ENCODE measurements around the gene GALNT17.
"Not testable (repeated sequence)": the region's sequence is repeated elsewhere in the genome, so short reads cannot be mapped to it uniquely, and the experiment has no call there.

Gene GALNT17

DNA sequence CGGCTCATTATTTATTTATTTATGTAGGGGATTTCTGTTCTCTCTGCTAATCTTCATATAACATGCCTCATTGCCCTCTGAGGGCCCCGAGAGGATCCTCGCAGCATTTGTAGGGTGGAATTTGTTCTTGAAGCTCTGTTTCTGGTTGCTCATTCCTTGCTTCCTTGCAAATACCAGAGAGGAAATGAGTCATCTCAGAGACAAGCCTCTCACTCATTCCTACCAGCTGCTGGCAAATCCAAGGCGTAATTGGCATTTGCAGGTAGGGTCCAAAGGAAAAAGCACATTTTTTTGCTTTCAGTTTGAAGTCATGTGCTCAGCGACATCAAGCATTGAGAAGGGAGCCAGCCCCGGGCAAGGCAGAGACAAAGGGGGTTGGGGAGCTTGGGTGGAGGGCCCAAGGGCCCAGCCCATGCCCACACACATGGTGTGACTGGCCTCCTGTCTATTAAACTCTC lies 501.6 kb downstream of the GALNT17 start:
- Histone ChIP-seq H4K8ac (ENCODE audit: low read depth, low read length) (no peak overlapping the region), H3K9me3 (ENCODE audit: insufficient read depth, low read depth, low read length) (no peaks in the 10 kb centered on the region), H3K4me2 (ENCODE audit: low read length) (peak overlapping the region; percentile 36), H3K79me2 (ENCODE audit: control insufficient read depth, insufficient read depth, low read length, poor library complexity) (no peaks in the 10 kb centered on the region), H3K4me3 (ENCODE audit: low read depth, low read length) (no peak overlapping the region), H3K14ac (ENCODE audit: low read length) (no peak overlapping the region), H3K27ac (ENCODE audit: low read depth, low read length) (peak overlapping the region; percentile 73), H3K27me3 (ENCODE audit: insufficient read depth, low read length) (no peaks in the 10 kb centered on the region), H4K12ac (ENCODE audit: low read depth, low read length) (no peak overlapping the region), H3K4me1 (ENCODE audit: control insufficient read depth in 1 of 2, insufficient read depth in 2 of 2, low read length in 2 of 2) (peaks cover 10 to 22% of the 10 kb centered on the region in 2 experiments), H3K4ac (ENCODE audit: low read depth, low read length) (no peak overlapping the region), H2BK5ac (ENCODE audit: low read depth, low read length, poor library complexity) (peak overlapping the region; percentile 36), H2AK5ac (ENCODE audit: low read length) (no peak overlapping the region), H3K23ac (ENCODE audit: low read length) (no peak overlapping the region), H3K9ac (ENCODE audit: low read length) (no peak overlapping the region), H2AFZ (ENCODE audit: insufficient read depth, low read length, poor library complexity) (no peak overlapping the region), H3K79me1 (ENCODE audit: low read length) (peaks cover 4% of the 10 kb centered on the region), H2BK120ac (ENCODE audit: insufficient read depth, low read length, poor library complexity) (peak overlapping the region; percentile 20), H3K18ac (ENCODE audit: low read length) (no peak overlapping the region), H3K36me3 (ENCODE audit: control insufficient read depth in 1 of 2, insufficient read depth in 2 of 2, low read length in 2 of 2) (no peaks in the 10 kb centered on the region), H2BK12ac (ENCODE audit: low read length) (no peak overlapping the region), H4K91ac (ENCODE audit: low read depth, low read length) (no peak overlapping the region)
- DNase-seq, result peak in 1 of 2 donors; percentile 12
- no CpG with 5 or more reads among the region's 6 CpGs for WGBS (ENCODE audit: extremely low coverage, insufficient coverage, insufficient read length)

DNA sequence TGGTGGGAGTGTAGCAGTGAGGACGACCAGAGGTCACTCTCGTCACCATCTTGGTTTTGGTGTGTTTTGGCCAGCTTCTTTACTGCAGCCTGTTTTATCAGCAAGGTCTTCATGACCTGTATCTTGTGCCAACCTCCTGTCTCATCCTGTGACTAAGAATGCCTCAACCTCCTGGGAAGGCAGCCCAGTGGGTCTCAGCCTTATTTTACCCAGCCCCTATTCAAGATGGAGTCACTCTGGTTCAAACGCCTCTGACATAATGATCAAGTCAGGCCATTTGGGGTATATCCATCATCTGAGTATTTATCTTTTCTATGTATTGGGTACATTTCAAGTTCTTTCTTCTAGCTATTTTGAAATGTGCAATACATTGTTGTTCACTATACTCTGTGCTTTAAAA lies 503.9 kb downstream of the GALNT17 start:
- H3K27ac ChIP-seq (ENCODE audit: low read depth, low read length); H2AK5ac ChIP-seq (ENCODE audit: low read length); H4K8ac ChIP-seq (ENCODE audit: low read depth, low read length); H3K9me3 ChIP-seq (ENCODE audit: insufficient read depth, low read depth, low read length); H3K4me3 ChIP-seq (ENCODE audit: low read depth, low read length); H3K23ac ChIP-seq (ENCODE audit: low read length); H2BK12ac ChIP-seq (ENCODE audit: low read length); H4K12ac ChIP-seq (ENCODE audit: low read depth, low read length); H3K9ac ChIP-seq (ENCODE audit: low read length); H3K79me1 ChIP-seq (ENCODE audit: low read length); H3K79me2 ChIP-seq (ENCODE audit: control insufficient read depth, insufficient read depth, low read length, poor library complexity); H2BK5ac ChIP-seq (ENCODE audit: low read depth, low read length, poor library complexity); H3K4me2 ChIP-seq (ENCODE audit: low read length); H2AFZ ChIP-seq (ENCODE audit: insufficient read depth, low read length, poor library complexity); H3K18ac ChIP-seq (ENCODE audit: low read length); DNase-seq; H3K14ac ChIP-seq (ENCODE audit: low read length); H3K27me3 ChIP-seq (ENCODE audit: insufficient read depth, low read length); H4K91ac ChIP-seq (ENCODE audit: low read depth, low read length); H3K36me3 ChIP-seq (ENCODE audit: control insufficient read depth in 1 of 2, insufficient read depth in 2 of 2, low read length in 2 of 2); H3K4ac ChIP-seq (ENCODE audit: low read depth, low read length); H2BK120ac ChIP-seq (ENCODE audit: insufficient read depth, low read length, poor library complexity): not testable (repeated sequence)
- no CpG with 5 or more reads among the region's 3 CpGs for WGBS (ENCODE audit: extremely low coverage, insufficient coverage, insufficient read length)
- H3K4me1 ChIP-seq (ENCODE audit: control insufficient read depth in 1 of 2, insufficient read depth in 2 of 2, low read length in 2 of 2), result peaks cover 10 to 22% of the 10 kb centered on the region in 2 experiments

DNA sequence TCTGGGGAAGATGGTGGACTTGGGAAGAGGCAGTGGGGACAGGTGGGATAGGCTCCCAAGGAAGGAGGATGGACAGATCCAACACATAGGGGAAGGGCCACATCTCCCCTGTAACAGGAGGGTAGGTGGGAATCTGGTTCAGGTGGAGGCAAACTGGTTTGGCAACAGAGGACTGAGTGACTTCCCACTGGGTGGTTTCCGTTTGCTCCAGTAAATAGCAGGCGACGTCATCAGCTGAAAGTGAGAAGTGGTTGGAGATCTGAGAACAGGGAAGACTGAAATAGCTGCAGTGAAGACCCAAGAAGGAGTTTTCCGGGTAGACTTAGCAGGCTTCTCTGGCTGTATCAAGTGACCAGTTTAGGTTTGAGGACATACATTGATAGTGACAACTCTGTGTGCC lies 504.4 kb downstream of the GALNT17 start:
- Histone ChIP-seq H3K27me3 (ENCODE audit: insufficient read depth, low read length) (no peaks in the 10 kb centered on the region), H3K4me1 (ENCODE audit: control insufficient read depth in 1 of 2, insufficient read depth in 2 of 2, low read length in 2 of 2) (peaks cover 10 to 22% of the 10 kb centered on the region in 2 experiments), H2AK5ac (ENCODE audit: low read length) (no peak overlapping the region), H3K4me2 (ENCODE audit: low read length) (peak overlapping the region; percentile 9), H4K12ac (ENCODE audit: low read depth, low read length) (no peak overlapping the region), H3K9ac (ENCODE audit: low read length) (no peak overlapping the region), H2BK120ac (ENCODE audit: insufficient read depth, low read length, poor library complexity) (no peak overlapping the region), H2AFZ (ENCODE audit: insufficient read depth, low read length, poor library complexity) (no peak overlapping the region), H4K8ac (ENCODE audit: low read depth, low read length) (peak overlapping the region; percentile 10), H3K23ac (ENCODE audit: low read length) (no peak overlapping the region), H4K91ac (ENCODE audit: low read depth, low read length) (no peak overlapping the region), H3K79me2 (ENCODE audit: control insufficient read depth, insufficient read depth, low read length, poor library complexity) (no peaks in the 10 kb centered on the region), H3K4ac (ENCODE audit: low read depth, low read length) (no peak overlapping the region), H3K18ac (ENCODE audit: low read length) (no peak overlapping the region), H3K79me1 (ENCODE audit: low read length) (peaks cover 4% of the 10 kb centered on the region), H3K14ac (ENCODE audit: low read length) (no peak overlapping the region), H2BK5ac (ENCODE audit: low read depth, low read length, poor library complexity) (no peak overlapping the region), H3K4me3 (ENCODE audit: low read depth, low read length) (no peak overlapping the region), H3K36me3 (ENCODE audit: control insufficient read depth in 1 of 2, insufficient read depth in 2 of 2, low read length in 2 of 2) (no peaks in the 10 kb centered on the region), H2BK12ac (ENCODE audit: low read length) (peak overlapping the region; percentile 7), H3K9me3 (ENCODE audit: insufficient read depth, low read depth, low read length) (no peaks in the 10 kb centered on the region), H3K27ac (ENCODE audit: low read depth, low read length) (no peak overlapping the region)
- WGBS (ENCODE audit: extremely low coverage, insufficient coverage, insufficient read length), result no CpG with 5 or more reads among the region's 4 CpGs
- no peak for DNase-seq

DNA sequence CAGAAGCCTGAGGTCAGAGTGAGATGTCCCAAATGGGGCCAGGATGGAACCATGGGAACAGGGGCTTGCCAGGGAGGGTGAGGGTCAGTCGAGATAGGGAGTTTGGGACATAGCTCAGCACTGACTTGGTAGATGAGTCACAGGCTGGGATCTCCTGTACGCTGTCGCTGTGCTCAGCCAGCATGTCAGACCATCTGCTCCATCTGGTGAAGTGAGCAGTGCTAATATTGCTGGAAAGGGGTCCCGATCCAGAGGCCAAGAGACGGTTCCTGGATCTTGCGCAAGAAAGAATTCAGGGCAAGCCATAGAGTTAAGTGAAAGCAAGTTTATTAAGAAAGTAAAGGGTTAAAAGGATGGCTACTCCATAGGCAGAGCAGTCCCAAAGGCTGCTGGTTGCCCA lies 505.6 kb downstream of the GALNT17 start:
- H3K9me3 ChIP-seq (ENCODE audit: insufficient read depth, low read depth, low read length), result no peaks in the 10 kb centered on the region
- no peak overlapping the region for H3K4ac ChIP-seq (ENCODE audit: low read depth, low read length)
- peaks cover 10 to 22% of the 10 kb centered on the region in 2 experiments for H3K4me1 ChIP-seq (ENCODE audit: control insufficient read depth in 1 of 2, insufficient read depth in 2 of 2, low read length in 2 of 2)
- H2BK120ac ChIP-seq (ENCODE audit: insufficient read depth, low read length, poor library complexity), result no peak overlapping the region
- H2AFZ ChIP-seq (ENCODE audit: insufficient read depth, low read length, poor library complexity), result no peak overlapping the region
- no peak overlapping the region for H4K8ac ChIP-seq (ENCODE audit: low read depth, low read length)
- no peak overlapping the region for H3K4me2 ChIP-seq (ENCODE audit: low read length)
- no peaks in the 10 kb centered on the region for H3K36me3 ChIP-seq (ENCODE audit: control insufficient read depth in 1 of 2, insufficient read depth in 2 of 2, low read length in 2 of 2)
- H3K18ac ChIP-seq (ENCODE audit: low read length), result no peak overlapping the region
- H2BK5ac ChIP-seq (ENCODE audit: low read depth, low read length, poor library complexity), result no peak overlapping the region
- H4K12ac ChIP-seq (ENCODE audit: low read depth, low read length), result no peak overlapping the region
- no peaks in the 10 kb centered on the region for H3K79me2 ChIP-seq (ENCODE audit: control insufficient read depth, insufficient read depth, low read length, poor library complexity)
- no peak overlapping the region for H3K14ac ChIP-seq (ENCODE audit: low read length)
- H2BK12ac ChIP-seq (ENCODE audit: low read length), result no peak overlapping the region
- no peak for DNase-seq
- H3K23ac ChIP-seq (ENCODE audit: low read length), result no peak overlapping the region
- peaks cover 4% of the 10 kb centered on the region for H3K79me1 ChIP-seq (ENCODE audit: low read length)
- no peaks in the 10 kb centered on the region for H3K27me3 ChIP-seq (ENCODE audit: insufficient read depth, low read length)
- H3K27ac ChIP-seq (ENCODE audit: low read depth, low read length), result no peak overlapping the region
- no peak overlapping the region for H3K9ac ChIP-seq (ENCODE audit: low read length)
- WGBS (ENCODE audit: extremely low coverage, insufficient coverage, insufficient read length), result no CpG with 5 or more reads among the region's 6 CpGs
- H3K4me3 ChIP-seq (ENCODE audit: low read depth, low read length), result no peak overlapping the region
- H2AK5ac ChIP-seq (ENCODE audit: low read length), result no peak overlapping the region
- H4K91ac ChIP-seq (ENCODE audit: low read depth, low read length), result no peak overlapping the region
